Activated B cell treated with CpG ODN at 0.5 μM for 24 hours (primary cell): Measurements from ENCODE around the gene CSMD2. TPM values are rescaled to one million over a fixed set of nuclear protein-coding genes. Genes with fewer than 3 reads are reported as not detected.

Experiments used
- ATAC-seq: fragments of 200-7000 bp; cut with Tn5 transposase; one replicate; pipeline ENCODE4 v1.10.0; 2021; ENCODE audit warnings: low read depth, mild to moderate bottlenecking, moderate library complexity
- CTCF ChIA-PET: fragments of 350-600 bp; sonication (Branson Sonifier 250); formaldehyde crosslinking; loops from one replicate; lab custom pipeline; 2021; ENCODE audit warnings: antibody characterized with exemption; lab: Charles Lee
- POLR2A ChIA-PET: fragments of 350-600 bp; sonication (Branson Sonifier 250); formaldehyde crosslinking; loops from one replicate; lab custom pipeline; 2021; ENCODE audit warnings: antibody characterized with exemption; lab: Charles Lee
- DNase-seq: peaks from one replicate; pipeline ENCODE4 v3.0.0; 2022
- H3K27ac Mint-ChIP-seq: one replicate; pipeline ENCODE4 v1.8.0; 2020; ENCODE audit warnings: mixed read lengths
- H3K27me3 Mint-ChIP-seq: one replicate; pipeline ENCODE4 v1.8.0; 2021; ENCODE audit warnings: mixed read lengths
- H3K36me3 Mint-ChIP-seq: one replicate; pipeline ENCODE4 v1.8.0; 2021; ENCODE audit warnings: low read depth, mixed read lengths
- H3K4me1 Mint-ChIP-seq: one replicate; pipeline ENCODE4 v1.8.0; 2021; ENCODE audit warnings: mixed read lengths
- H3K4me3 Mint-ChIP-seq: one replicate; pipeline ENCODE4 v1.8.0; 2020; ENCODE audit warnings: mild to moderate bottlenecking, mixed read lengths
- H3K9me3 Mint-ChIP-seq: one replicate; pipeline ENCODE4 v1.8.0; 2020; ENCODE audit warnings: mixed read lengths
- CTCF ChIP-seq: fragments of 200-600 bp; IDR thresholded peaks from one replicate; pipeline ENCODE4 v1.8.0; 2022; ENCODE audit warnings: antibody characterized with exemption, mild to moderate bottlenecking
- intact Hi-C: fragments of 100-400 bp; cut with micrococcal nuclease; formaldehyde crosslinking; loops from one replicate; pipeline ENCODE4 v1.15.1; 2024
- total RNA-seq: library from RNA; stranded (reverse); gene quantifications from 2 replicates; pipeline ENCODE4 v1.2.3, GENCODE V29; 2022

The CSMD2 gene
- total RNA-seq, 1 donor from 2014 or later: not detected

DNA sequence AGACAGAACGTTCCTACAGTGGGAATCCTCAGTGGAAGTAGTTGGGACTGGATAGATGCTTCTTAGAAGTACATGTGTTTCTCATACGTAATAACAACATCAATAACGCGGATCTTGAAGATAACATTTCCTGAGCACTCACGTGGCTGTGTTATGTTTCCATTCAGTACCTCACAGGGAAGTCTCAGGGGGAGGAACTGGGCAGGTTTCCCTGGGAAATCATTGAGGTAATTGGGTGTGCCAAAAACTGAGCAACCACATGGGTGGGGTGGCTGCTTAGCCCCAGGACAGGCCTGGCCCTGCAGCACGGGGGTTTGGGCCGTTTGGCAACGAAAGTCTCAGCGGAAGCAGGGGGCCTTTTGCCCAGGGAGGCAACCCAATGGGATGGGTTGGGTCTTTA is 558.8 kb downstream of the CSMD2 start:
- CTCF ChIA-PET: no interaction called here
- no peaks in the 10 kb centered on the region for H3K9me3 Mint-ChIP-seq
- no peak overlapping the region for H3K4me3 Mint-ChIP-seq
- no peak overlapping the region for H3K27ac Mint-ChIP-seq
- no peak for TF ChIP-seq CTCF
- H3K36me3 Mint-ChIP-seq: no peaks in the 10 kb centered on the region
- ATAC-seq (no peak), DNase-seq (no peak)
- no peaks in the 10 kb centered on the region for H3K4me1 Mint-ChIP-seq
- H3K27me3 Mint-ChIP-seq: peaks cover 7% of the 10 kb centered on the region
- POLR2A ChIA-PET: no interaction called here
- intact Hi-C loops: no loop called here

DNA sequence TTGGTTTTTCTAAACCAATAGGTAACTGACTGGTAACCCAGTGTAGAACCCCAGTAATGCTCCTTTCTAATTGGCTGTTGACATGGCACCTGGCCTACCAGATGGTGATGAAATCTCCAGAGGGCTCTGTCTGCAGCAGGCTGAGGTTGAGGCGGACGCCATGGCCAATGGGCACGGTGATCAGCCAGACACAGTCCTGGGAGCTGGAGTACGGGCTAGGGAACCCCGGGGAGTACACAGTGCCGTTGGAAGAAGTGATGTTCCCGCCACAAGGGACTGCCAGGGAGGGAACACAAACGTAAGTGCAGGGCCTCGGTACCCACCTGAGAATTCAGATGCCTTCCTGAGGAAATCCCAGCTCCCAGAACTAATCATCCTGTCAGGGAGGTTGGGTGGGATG is 562.8 kb downstream of the CSMD2 start:
- ChIA-PET CTCF (no interaction called here), POLR2A (no interaction called here)
- Mint-ChIP-seq H3K36me3 (no peaks in the 10 kb centered on the region), H3K4me3 (no peak overlapping the region), H3K27me3 (peaks cover 11% of the 10 kb centered on the region), H3K9me3 (no peaks in the 10 kb centered on the region), H3K4me1 (no peaks in the 10 kb centered on the region), H3K27ac (no peak overlapping the region)
- ATAC-seq: no peak
- intact Hi-C loops: no loop called here
- TF ChIP-seq CTCF: no peak
- DNase-seq: no peak

DNA sequence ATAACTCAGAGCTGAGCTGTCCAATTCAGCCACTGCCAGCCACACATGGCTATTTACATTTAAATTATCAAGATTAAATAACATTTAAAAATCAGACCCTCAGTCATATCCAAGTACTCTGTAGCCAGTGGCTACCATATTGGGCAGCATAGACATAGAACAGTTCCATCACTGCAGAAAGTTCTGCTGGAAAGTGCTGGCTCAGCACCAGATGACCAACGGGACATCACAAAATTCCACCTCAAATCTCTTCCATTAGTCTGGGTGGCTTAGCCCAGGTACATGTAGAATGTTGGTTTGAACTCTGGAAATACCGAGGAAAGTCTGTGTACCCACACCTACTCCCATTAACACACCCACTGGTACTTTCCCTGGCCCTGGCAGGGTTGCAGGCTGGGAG is 563.3 kb downstream of the CSMD2 start:
- peaks cover 11% of the 10 kb centered on the region for H3K27me3 Mint-ChIP-seq
- H3K9me3 Mint-ChIP-seq: no peaks in the 10 kb centered on the region
- CTCF ChIA-PET: no interaction called here
- DNase-seq (no peak), ATAC-seq (no peak)
- no peaks in the 10 kb centered on the region for H3K36me3 Mint-ChIP-seq
- no peaks in the 10 kb centered on the region for H3K4me1 Mint-ChIP-seq
- no peak for TF ChIP-seq CTCF
- no peak overlapping the region for H3K4me3 Mint-ChIP-seq
- no peak overlapping the region for H3K27ac Mint-ChIP-seq
- POLR2A ChIA-PET: no interaction called here
- intact Hi-C loops: no loop called here

GRCh38 chr1:33599516-33600115 is 565.4 kb downstream of the CSMD2 start:
- ATAC-seq: no peak
- Mint-ChIP-seq H3K4me1 (no peaks in the 10 kb centered on the region), H3K27me3 (peaks cover 19% of the 10 kb centered on the region), H3K27ac (no peak overlapping the region), H3K36me3 (no peaks in the 10 kb centered on the region), H3K9me3 (no peaks in the 10 kb centered on the region), H3K4me3 (no peak overlapping the region)
- POLR2A ChIA-PET: no interaction called here
- no peak for DNase-seq
- TF ChIP-seq CTCF: no peak
- CTCF ChIA-PET: no interaction called here
- intact Hi-C loops: no loop called here

DNA sequence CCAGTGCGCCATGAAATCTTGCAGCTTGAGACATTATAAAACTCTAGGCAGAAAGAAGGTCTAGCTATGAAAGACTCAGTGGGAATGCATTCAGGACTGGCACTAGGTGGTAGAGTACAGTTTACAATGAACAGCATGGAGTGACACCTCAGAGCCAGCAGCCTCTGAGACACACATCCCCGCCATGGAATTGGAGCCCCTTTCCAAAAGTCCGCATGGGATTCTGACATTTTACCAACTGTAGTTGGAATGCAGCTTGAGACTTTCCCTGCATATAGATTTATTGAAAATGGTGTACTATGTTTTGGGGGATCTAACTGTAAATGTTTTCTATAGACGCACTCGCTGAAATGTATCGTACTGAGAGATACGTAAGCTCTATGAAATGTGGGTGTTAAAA is 576.3 kb downstream of the CSMD2 start:
- Mint-ChIP-seq H3K4me3 (no peak overlapping the region), H3K27ac (no peak overlapping the region), H3K9me3 (no peaks in the 10 kb centered on the region), H3K27me3 (peaks cover 5% of the 10 kb centered on the region), H3K36me3 (no peaks in the 10 kb centered on the region), H3K4me1 (no peaks in the 10 kb centered on the region)
- ATAC-seq (no peak), DNase-seq (no peak)
- POLR2A ChIA-PET: no interaction called here
- CTCF ChIA-PET: no interaction called here
- no peak for TF ChIP-seq CTCF
- intact Hi-C loops: no loop called here
